H1 (cell line): ENCODE data around the gene LHFPL3.

Experiments used
- EP300 ChIP-seq, 2 experiments: IDR thresholded peaks; 1 replicate in 1 of 2; 2 replicates in 1 of 2; pipeline ENCODE4 v1.6.1; 2011 to 2012; ENCODE audit warnings: low read depth in 2 of 2, low read length in 2 of 2, mild to moderate bottlenecking in 2 of 2, borderline replicate concordance in 1 of 2, inconsistent platforms in 1 of 2, moderate library complexity in 1 of 2
- JUND ChIP-seq: IDR thresholded peaks from 2 replicates; pipeline ENCODE4 v1.6.1; 2011; ENCODE audit warnings: mild to moderate bottlenecking, improper control_type of control experiment, low read length
- PHF8 ChIP-seq: fragments of 200-600 bp; sonication (generic); conservative IDR thresholded peaks from 2 replicates; pipeline ENCODE4 v1.7.1; 2012; ENCODE audit warnings: low read depth, mild to moderate bottlenecking, inconsistent platforms, low read length, moderate library complexity
- POLR2A ChIP-seq, 2 experiments: IDR thresholded peaks; 1 replicate in 1 of 2; 2 replicates in 1 of 2; pipeline ENCODE4 v1.6.1; 2011; ENCODE audit warnings: low read depth in 2 of 2, low read length in 2 of 2, mild to moderate bottlenecking in 2 of 2; ENCODE audit errors: control extremely low read depth in 1 of 2
- POLR2AphosphoS5 ChIP-seq: IDR thresholded peaks from 2 replicates; pipeline ENCODE4 v1.6.1; 2011; ENCODE audit warnings: low read depth, low read length
- TF ChIP-seq, protein P1 (sequence below), 3 experiments: IDR thresholded peaks; 1 replicate in 2 of 3; 2 replicates in 1 of 3; pipeline versions ENCODE4 v1.5.1 to v1.6.1; 2011; ENCODE audit warnings: low read length in 3 of 3, mild to moderate bottlenecking in 3 of 3, inconsistent platforms in 2 of 3, low read depth in 1 of 3, moderate library complexity in 1 of 3; ENCODE audit not compliant: insufficient read depth in 1 of 3; ENCODE audit errors: control extremely low read depth in 1 of 3

DNA sequence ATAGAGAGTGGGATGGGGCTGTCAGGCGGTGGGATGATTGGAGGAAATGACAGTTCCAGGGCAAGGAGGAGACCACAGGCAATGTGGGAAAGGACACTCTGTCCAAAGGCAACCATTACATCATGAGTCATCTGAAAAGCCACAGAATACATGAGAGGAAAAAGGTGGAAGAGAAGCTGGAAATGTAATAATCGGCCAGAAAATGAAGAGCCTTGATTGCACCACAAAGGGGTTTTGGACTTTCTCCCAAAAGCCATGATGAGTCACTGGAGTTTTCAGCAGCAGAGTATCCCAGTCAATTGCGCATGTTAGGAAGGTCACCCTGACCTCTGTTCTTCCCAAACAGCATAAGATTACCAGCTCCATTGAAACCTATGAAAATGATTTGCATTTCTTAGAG is 222.0 kb downstream of the LHFPL3 start:
- no peak for TF ChIP-seq POLR2AphosphoS5
- no peak for TF ChIP-seq PHF8
- no peak for TF ChIP-seq EP300 (IDR thresholded peaks at IDR 0.05; ENCODE audit: borderline replicate concordance in 1 of 2, low read depth in 2 of 2, low read length in 2 of 2)
- TF ChIP-seq JUND = no peak
- TF ChIP-seq, protein P1, sequence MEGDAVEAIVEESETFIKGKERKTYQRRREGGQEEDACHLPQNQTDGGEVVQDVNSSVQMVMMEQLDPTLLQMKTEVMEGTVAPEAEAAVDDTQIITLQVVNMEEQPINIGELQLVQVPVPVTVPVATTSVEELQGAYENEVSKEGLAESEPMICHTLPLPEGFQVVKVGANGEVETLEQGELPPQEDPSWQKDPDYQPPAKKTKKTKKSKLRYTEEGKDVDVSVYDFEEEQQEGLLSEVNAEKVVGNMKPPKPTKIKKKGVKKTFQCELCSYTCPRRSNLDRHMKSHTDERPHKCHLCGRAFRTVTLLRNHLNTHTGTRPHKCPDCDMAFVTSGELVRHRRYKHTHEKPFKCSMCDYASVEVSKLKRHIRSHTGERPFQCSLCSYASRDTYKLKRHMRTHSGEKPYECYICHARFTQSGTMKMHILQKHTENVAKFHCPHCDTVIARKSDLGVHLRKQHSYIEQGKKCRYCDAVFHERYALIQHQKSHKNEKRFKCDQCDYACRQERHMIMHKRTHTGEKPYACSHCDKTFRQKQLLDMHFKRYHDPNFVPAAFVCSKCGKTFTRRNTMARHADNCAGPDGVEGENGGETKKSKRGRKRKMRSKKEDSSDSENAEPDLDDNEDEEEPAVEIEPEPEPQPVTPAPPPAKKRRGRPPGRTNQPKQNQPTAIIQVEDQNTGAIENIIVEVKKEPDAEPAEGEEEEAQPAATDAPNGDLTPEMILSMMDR (IDR thresholded peaks at IDR 0.05; ENCODE audit: control extremely low read depth in 1 of 3, insufficient read depth in 1 of 3, low read depth in 1 of 3, low read length in 3 of 3) = no peak
- TF ChIP-seq POLR2A (IDR thresholded peaks at IDR 0.05; ENCODE audit: control extremely low read depth in 1 of 2, low read depth in 2 of 2, low read length in 2 of 2) = no peak
